ENCODE measurements around the gene CD320.
"Not testable (repeated sequence)": the region's sequence is repeated elsewhere in the genome, so short reads cannot be mapped to it uniquely, and the experiment has no call there.

The CD320 gene

DNA sequence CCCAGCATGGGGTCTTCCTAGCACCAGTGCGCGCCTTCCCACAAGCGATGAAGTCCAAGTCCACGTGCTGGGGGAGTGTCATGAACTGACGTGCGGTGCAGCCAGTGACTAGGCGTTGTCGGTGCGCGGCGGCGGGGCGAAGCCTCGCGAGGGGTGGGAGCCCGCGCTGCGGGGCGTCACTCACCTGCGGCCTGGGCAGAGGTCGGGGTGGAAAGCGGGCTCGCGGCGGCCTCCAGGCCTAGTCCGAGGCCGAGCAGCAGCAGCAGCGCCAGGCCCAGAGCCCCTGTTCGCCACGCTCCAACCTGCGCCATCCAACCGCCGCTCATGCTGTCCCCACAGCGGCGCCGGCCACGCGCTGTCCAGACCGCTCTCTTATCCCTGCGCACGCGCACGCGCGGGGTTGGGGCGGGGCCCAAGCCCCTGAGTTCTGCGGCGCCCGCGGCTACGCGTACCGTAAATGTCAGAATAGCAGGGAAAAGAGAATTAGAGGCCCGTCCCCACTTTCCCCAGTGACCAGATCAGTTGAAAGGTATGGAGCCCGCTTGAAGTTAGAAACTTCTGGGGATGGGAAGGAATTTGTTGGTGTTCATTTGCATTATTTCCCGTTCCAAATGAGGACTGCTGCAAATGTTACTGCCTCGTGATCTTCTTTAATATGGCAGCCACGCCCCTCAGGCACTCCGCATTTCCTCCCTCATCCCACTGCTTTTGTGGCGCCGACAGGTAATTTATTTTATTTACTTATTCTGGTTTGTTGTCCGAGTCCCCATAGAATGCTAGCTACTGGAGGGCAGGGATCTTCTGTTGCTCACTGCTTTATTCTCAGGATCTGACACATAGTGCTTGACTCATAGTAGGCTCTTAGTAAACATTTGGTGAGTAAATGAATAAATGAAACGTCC, at the start of gene CD320:
Gene CD320 (minus strand): TSS at position 394 of the 902 bp plus-strand sequence. CDS start 68 bp downstream, at position 326.
- peak; percentile 89 for DNase-seq

DNA sequence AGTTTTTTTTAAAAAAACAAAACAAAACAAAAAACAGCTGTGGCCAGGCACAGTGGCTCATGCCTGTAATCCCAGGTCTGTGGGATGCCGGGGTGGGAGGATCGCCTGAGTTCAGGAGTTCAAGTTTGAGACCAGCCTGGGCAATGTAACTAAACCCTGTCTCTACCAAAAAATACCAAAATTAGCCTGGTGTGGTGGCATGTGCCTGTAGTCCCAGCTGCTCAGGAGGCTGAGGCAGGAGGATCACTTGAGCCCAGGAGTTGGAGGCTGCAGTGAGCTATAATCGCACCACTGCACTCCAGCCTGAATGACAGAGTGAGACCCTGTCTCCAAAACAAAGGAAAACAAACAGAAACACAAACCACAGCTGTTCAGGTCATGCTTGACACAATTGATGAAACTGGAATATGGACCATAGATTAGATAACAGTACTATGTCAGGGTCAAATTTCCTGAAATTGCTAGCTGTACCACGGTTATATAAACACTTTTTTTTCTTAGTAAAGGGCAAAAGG, 48.9 kb upstream of the CD320 start:
- no peak for DNase-seq

DNA sequence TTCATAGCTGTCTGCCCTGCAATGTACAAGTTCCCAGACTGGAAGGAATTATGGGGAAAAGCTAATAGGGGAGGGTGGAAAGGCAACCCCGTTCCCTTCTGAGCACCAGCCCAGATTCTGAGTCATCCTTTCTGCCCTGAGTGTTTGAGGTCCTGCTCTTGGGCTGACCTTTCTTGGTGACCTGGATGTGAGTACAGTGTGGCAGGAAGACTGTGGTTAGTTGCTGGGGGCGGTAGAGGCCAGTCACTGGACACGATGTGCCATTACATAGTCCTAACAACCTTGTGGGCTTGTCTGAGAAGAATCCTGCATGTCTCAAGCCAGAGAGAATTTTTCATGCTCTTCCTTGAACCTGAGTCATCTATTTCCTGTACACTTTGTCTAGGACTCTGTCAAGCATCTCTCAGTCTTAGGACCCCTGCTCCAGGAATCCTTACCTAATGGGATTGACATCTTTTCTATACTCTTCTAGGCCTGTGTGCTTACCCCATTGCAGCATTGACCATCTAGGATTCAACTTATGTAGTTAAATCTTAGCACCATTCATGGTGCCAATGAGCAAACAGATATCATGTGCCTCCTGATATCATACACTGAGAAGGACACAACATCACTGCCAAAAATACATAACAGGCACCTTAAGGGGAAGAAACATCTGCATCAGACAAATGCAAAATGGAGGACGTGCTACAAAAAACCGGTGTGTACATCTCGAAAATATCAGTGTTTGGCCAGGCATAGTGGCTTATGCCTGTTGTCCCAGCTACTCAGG, 47.7 kb upstream of the CD320 start:
- no peak for DNase-seq

DNA sequence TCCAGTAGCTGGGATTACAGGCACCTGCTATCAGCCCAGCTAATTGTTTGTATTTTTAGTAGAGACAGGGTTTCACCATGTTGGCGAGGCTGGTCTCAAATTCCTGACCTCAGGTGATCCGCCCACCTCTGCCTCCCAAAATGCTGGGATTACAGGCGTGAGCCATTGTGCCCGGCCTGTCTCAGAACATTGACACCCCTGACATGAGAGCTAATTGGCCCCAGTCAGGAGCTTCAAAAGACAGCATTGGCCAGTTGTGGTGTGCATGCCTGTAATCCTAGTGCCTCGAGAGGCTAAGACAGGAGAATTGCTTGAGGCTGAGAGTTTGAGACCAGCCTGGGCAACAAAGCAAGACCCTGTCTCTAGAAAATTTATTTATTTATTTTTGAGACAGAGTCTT, 44.7 kb upstream of the CD320 start:
- DNase-seq = not testable (repeated sequence)

DNA sequence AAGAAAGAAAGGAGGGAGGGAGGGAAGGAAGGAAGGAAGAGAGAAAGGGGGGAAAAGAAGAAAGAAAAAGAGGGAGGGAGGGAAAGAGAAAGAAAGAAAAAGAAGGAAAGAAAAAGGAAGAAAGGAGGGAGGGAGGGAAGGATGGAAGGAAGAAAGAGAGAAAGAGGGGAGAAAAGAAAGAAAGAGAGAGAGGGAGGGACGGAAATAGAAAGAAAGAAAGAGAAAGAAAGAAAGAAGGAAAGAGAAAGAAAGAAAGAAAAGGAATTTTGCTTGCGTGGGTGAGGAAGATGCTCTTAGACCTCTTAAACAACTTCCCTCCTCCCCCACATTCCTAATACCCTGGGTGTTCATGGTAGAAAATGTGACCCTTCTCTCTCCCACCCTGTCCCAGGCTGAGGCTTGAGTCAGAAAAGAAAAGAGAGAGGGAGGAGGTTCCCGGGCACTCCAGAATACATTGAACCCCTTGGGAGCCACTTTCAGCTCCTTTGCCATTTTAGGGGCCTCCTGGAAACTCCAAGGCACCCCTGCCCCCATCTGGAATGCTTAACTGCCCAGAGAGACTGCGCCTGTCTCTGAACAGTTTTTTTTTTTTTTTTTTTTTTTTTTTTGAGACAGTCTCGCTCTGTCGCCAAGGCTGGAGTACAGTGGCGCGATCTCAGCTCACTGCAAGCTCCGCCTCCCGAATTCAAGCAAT, 44.1 kb upstream of the CD320 start:
- no peak for DNase-seq

DNA sequence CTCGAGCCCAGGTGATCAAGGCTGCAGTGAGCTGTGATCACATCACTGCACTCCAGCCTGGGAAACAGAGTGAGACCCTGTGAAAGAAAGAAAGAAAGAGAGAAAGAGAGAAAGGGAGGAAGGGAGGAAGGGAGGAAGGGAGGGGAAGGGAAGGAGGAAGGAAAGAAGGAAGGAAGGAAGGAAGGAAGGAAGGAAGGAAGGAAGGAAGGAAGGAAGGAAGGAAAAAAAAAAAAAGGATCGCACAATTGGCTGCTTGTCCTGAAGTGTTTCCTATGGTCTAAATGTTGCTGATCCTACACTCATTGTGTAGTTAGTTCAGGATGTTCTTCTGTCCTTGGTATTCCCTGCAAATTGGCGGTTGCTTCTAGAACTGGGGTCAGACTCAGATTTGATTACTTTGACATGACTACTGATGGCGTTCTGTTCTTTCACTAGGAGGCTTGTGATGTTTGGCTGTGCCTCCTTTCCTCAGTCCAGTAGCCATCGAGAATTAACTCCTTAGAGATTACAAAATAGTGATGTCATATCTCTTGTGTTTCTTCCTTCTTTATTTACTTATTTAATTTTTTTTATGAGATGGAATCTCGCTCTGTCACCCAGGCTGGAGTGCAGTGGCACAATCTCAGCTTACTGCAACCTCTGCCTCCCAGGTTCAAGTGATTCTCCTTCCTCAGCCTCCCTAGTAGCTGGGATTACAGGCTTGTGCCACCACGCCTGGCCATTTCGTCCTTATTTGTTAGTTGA, 41.6 kb upstream of the CD320 start:
- DNase-seq = not testable (repeated sequence)

DNA sequence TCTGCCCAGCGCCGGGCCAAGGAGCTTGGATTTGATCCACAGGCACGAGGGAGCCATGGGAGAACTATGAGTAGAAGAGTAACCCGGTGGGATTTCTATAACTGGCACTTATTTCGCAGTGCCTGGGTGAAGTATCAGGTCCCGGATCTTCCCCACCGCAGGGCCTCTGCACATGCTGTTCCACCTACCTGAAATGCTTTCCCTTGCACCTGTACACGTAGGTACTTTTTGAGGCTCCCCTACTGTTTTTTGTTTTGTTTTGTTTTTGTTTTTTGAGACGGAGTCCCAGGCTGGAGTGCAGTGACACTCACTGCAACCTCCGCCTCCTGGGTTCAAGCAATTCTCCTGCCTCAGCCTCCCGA, 35.3 kb upstream of the CD320 start:
- DNase-seq = no peak

DNA sequence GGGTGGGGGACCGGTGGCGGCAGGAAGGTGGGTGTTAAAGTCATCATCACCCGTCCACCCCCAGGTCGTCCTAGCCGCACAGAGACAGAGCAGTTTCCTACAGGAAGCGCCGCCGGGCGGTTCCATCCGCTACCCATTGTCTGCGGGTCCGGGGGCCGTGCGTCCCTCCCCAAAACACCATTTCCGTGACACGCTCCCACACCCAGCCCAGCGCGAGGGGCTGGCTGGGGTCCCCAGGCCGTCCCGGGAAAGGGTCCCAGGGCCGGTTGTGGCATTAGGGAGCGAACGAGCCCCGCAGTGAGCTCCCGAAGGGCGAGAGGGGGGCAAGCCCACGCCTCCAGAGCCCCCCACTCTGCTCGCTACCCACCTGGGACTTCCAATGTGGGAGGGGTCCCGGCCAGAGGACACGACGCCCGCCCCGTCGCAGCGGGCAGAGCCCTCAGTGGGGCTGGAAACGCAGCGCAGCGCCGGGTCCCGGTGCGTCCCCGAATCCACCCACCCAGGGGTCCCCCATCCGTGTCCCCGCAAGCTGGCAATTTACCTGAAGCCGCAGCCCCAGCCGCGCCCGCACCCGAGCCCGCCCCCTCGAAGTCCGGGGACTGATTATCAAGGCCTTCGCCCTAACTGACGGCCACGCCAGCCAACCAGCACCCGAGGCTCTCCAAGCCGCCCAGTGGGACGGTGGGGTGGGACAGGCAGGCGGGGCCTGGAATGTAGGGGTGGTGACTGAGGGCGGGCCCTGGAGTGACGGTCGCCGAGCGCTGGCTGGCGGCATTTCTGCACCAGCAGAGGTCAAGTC, 34.7 kb upstream of the CD320 start, which contains the start of gene KANK3:
Gene KANK3 (minus strand): TSS at position 579 of the 799 bp plus-strand sequence. CDS start 5,434 bp downstream, outside the sequence.
- peak; percentile 94 for DNase-seq

DNA sequence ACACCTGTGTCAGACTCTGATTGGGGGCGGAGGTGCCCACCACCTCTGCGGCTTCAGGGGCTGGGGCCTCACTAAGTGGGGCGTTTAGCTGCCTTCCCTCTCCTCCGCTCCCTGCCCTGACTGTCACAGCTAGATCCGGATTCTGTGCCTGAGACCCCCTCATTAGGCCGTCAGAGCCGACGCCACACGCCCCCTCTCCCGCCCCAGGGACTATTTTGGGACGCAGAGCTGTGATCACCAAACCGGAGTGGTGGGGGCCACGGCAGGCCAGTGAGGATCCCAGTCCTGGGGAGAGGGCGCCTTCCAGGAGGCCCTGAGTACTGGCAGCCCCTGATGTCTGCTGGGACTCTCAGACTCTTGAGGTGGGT, 34.1 kb upstream of the CD320 start:
- no peak for DNase-seq

DNA sequence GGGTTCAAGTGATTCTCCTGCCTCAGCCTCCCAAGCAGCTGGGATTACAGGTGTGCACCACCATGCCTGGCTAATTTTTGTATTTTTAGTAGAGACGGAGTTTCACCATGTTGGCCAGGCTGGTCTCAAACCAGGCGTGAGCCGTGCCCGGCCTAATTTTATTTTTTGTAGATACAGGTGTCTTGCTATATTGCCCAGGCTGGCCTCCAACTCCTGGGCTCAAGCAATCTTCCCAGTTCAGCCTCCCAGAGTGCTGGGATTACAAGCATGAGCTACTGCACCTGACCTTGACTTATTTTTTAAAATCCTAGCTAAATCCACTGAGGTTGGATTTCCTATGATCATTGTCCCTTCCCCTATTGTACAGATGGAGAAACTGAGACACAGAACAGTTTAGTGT, 33.3 kb upstream of the CD320 start:
- DNase-seq = not testable (repeated sequence)

DNA sequence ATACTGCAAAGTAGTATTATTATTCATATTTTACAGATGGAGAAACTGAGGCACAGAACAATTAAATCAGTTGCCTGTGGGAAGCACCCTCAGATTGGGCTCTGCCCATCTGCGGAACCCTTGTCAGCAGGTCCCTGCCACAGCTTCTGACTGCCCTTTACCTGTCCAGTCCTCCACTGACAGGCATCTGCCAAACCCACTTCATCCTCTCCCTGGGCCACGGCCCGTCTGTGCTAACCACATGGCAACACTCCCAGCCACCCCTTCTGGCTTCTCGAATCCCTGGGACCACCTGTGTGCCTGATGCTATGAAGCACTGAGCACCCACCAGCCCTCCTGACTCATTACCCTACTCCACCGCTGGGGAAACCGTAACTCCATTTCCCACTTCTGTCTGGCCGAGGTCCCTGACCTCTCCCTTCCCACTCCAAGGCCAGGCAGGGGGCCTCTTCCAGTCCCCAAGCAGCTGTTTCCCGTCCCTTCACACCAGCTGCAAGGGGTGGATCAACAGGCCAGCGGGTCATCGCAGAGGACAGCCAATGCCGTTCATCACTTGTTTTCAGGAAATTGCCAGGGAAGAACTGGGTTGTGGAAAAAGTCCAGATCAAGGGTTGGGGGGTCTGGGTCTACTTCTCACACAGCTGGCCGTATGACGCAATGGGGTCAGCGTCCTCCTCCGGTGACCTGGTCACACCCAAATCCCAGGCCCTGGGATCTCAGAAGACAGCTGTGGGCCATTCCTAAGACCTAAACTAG, 32.4 kb upstream of the CD320 start:
- DNase-seq = no peak

DNA sequence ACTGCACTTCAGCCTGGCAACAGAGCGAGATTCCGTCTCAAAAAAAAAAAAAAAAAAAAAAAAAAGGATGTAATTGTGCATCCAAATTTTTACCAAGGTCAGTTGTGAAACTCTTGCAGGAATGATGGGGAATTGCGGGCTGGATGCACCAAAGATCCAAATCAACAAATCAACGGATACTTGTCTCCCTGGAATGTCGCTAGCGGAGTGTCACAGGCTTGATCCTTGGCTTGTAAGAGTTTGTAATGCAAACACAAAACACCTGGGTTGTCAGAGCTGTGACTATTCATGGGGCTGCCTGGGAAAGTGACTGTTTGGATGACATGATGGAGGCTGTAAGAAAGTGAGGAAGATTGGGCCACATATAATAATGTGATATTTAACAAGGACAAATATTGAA, 30.7 kb upstream of the CD320 start:
- DNase-seq = no peak

DNA sequence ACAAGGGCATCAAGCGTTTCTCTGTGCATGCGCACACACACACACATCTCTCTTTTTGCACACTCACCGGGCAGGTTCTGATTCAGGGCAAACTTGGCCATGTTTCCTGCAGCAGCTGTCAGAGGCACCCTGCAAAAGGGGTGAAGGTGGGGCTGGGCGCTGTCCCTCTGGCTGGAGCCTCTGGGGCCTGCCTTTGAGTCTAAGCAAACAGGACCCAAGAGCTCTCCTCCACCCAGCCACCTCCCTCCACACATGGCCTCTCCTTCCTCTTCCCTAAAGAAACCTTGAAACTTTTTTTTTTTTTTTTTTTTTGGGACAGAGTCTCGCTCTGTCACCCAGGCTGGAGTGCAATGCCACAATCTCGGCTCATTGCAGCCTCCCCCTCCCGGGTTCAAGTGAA, 29.6 kb upstream of the CD320 start:
- no peak for DNase-seq

DNA sequence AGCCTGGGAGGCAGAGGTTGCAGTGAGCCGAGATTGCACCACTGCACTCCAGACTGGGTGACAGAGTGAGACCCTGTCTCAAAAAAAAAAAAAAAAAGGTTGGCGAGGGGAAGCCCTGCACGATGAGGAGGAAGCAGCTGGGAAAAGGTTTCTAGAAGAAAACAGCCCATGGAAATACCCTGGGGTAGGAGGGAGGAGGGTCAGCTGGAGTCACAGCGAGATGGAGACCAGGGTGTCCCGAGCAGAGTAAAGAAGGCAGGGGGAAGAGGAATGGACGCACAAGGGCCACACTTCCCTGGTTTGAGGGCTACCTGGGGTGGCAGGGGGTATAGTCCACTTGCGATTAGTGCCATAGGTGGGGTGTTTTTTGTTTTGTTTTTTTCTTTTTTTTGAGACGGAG, 28.5 kb upstream of the CD320 start:
- DNase-seq = no peak

DNA sequence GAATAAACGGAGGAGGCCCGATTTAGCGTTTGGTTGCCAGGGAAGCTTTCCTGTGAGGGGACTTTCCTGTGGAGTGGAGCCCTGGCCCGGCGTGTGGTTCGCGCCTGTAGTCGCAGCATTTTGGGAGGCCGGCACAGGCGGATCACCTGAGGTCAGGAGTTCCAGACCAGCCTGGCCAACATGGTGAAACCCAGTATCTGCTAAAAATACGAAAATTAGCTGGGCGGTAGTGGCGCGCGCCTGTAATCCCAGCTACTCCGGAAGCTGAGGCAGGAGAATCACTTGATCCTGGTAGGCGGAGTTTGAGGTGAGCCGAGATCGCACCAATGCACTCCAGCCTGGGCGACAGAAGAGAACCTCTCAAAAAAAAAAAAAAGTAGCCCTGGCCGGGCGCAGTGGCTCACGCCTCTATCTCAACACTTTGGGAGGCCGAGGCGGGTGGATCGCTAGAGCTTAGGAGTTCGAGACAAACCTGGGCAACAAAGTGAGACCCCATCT, 28.0 kb upstream of the CD320 start:
- no peak for DNase-seq

DNA sequence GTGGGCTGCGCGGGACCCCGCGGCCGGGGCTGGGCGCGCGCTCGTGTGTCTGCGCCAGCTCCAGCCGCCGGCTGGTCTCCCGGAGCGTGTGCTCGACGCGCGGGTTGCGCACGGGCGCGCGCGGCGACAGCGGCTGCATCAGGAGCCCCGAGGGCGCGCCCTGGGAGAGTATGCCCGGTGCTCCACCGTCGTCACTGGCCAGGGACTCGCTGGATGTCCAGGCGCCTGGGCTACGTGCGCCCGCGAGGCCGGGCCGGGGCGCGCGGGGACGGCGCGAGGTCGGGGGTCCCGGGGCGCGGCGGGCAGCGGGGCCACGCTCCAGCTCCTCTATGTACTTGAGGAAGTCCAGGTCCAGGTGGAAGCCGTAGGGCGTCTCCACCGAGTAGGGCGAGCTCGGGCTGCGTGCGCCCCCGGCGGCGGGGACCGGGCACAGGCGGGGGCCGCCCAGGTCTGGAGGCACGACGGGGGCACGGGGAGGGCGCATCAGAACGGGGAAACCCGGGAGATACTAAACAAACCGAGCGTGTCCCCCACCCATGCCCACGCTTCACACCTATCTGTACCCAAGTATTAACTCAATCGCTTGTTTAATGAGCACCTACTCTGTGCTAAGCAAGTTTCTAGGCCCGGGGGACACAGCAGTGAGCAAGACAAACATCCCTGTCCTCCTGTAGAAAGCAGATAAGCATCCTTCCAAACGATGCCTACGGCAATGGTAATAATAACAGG, 27.3 kb upstream of the CD320 start:
- peak; percentile 29 for DNase-seq

DNA sequence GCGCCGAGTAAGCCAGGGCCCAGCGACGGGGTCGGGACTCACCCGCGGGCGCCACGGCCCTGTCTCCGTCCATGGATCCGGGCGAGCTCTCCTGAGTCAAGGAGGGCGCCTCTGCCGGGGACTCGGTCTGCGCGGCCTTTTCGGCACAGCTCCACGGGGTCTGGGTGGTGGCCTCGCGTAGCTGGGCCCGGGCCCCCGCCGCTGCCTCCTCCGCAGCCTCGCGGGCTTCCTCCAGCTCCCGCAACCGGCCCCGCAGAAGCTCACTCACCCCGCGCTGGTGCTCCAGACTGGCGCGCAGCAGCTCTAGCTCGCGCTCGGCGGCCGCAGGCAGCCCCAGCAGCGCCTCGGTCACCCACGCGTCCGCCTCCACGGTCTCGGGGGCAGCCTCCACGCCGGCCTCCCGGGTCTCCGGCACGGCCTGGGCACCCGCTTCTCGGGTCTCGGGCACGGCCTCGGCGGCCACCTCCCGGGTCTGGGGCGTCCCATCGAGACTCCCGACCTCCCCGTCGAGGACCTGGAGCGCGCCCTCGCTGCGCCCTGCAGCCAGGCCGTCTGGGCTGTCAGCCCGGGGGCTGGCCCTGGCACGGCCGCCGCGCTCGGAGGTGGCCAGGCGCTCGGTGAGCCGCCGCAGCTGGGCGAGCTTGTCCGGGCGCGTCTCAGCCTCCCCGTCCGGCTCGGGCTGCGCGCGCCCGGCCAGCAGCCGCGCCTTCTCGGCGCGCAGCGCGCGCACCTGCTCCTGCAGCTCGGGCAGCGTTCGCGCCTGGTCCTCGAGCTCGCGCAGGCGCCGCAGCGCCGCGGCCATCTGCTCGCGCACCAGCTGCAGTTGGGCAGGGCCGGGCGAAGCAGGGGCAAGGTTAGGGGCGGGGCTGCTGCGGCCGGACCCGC, 26.5 kb upstream of the CD320 start:
- DNase-seq = peak; percentile 35

DNA sequence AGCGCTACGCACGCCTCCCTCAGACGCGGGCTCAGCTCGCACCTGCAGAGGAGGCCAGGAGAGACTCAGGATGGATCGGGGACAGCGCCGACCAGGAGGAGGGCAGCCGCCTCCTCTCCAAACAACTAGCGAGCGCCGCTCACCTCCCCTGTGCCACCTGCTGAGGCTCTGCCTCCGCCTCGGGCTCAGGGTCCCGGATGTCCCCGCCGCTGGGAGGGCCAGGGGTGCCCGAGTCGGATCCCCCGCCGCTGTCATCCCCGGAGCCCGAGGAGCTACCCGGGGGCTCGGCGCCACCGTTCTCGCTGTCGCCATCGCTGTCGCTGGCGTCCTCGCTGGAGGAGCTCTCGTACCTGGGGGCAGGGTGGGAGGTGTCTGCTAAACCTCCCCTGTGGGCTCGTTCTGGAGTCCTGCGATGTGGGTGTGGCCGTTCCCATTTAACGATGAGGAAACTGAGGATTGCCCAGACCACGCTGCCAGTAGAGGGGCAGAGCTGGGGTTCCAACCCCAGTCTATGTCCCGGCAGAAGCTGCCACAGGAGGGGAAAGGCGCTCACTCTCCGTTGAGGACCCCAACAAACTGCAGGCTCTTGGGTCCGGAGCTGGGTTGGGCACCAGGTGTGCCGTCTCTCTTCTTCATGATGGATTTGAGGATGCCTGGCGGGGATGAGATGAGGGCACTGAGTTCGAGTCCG, 25.8 kb upstream of the CD320 start:
- no peak for DNase-seq

All from activated CD4-positive, alpha-beta T cell treated with anti-CD3 and anti-CD28 coated beads, Interleukin-2, amount 50 U/mL, for 16 hours (primary cell).